K562 (cell line): Measurements from ENCODE around the gene FMO5. TPM values are rescaled to one million over a fixed set of nuclear protein-coding genes. Genes with fewer than 3 reads are reported as not detected.

Source experiments
- ATAC-seq: fragments of 200-7000 bp; cut with Tn5 transposase; 3 replicates; pipeline ENCODE4 v1.9.1; 2020; ENCODE audit warnings: moderate library complexity
- Bru-seq: library from RNA; stranded (reverse); fragments of 400-500 nt; gene quantifications from one replicate; lab custom pipeline; 2021; lab: Mats Ljungman, UMichigan
- BruChase-seq, 2 experiments: library from RNA; stranded (reverse); fragments of 400-500 nt; gene quantifications; one replicate each; lab custom pipeline; 2021; lab: Mats Ljungman, UMichigan
- BruUV-seq: library from RNA; stranded (reverse); fragments of 400-500 nt; replicated peaks from 2 replicates; lab custom pipeline; 2021; lab: Mats Ljungman, UMichigan
- CTCF ChIA-PET: fragments of 300-600 bp; formaldehyde crosslinking; extraction: SDS; loops from one replicate; lab custom pipeline; 2021; ENCODE audit warnings: low intra/inter-chr PET ratio; lab: Yijun Ruan, JAX
- POLR2A ChIA-PET: fragments of 300-600, 350-650 bp; sonication (Branson Sonifier 250); formaldehyde crosslinking; extraction: SDS; loops from one replicate; lab custom pipeline; 2021; ENCODE audit warnings: antibody characterized with exemption, inconsistent platforms; lab: Yijun Ruan, JAX
- DNase-seq, 4 experiments: peaks; one replicate each; pipeline versions ENCODE4 v3.0.0 to v3.0.0-alpha.2; 2011 to 2018; ENCODE audit warnings: low spot score in 3 of 4, mixed read lengths in 3 of 4; ENCODE audit errors: extremely low read depth in 1 of 4
- FAIRE-seq: peaks from 2 replicates; lab custom pipeline; 2011; peaks lifted over from hg19 to GRCh38; lab: Jason Lieb, UNC
- H2AFZ ChIP-seq: 2 replicates; pipeline ENCODE4 v1.6.0; 2011; ENCODE audit warnings: low read depth, low read length, control low read depth, inconsistent platforms
- H3K27ac ChIP-seq: fragments of 200-600 bp; 3 replicates; pipeline ENCODE4 v1.8.0; 2011; ENCODE audit warnings: low read depth, mild to moderate bottlenecking, control low read depth, inconsistent platforms, low read length, moderate library complexity, mixed read lengths; ENCODE audit errors: extremely low read depth
- H3K27me3 ChIP-seq, 2 experiments: fragments of 300-600 bp in 1 of 2; 2 replicates in 1 of 2; 3 replicates in 1 of 2; pipeline versions ENCODE4 v1.6.0 to v1.8.0; 2011; ENCODE audit warnings: inconsistent platforms in 2 of 2, low read length in 2 of 2, mild to moderate bottlenecking in 1 of 2, mixed read lengths in 1 of 2, moderate library complexity in 1 of 2; ENCODE audit not compliant: control insufficient read depth in 2 of 2, insufficient read depth in 2 of 2
- H3K36me3 ChIP-seq: fragments of 300-600 bp; 3 replicates; pipeline ENCODE4 v1.8.0; 2011; ENCODE audit warnings: mild to moderate bottlenecking, low read length, inconsistent platforms; ENCODE audit not compliant: control insufficient read depth, insufficient read depth
- H3K4me1 ChIP-seq, 2 experiments: fragments of 200-600 bp in 1 of 2; replicated peaks in 1 of 2; 2 replicates in 1 of 2; 3 replicates in 1 of 2; pipeline versions ENCODE4 v1.5.1 to v1.8.0; 2011; ENCODE audit warnings: inconsistent platforms in 2 of 2, low read length in 2 of 2, mild to moderate bottlenecking in 1 of 2, mixed read lengths in 1 of 2, moderate library complexity in 1 of 2; ENCODE audit not compliant: control insufficient read depth in 2 of 2, insufficient read depth in 2 of 2
- H3K4me2 ChIP-seq: 2 replicates; pipeline ENCODE4 v1.6.1; 2011; ENCODE audit warnings: low read length, control low read depth, inconsistent platforms, mixed read lengths; ENCODE audit not compliant: insufficient read depth
- H3K4me3 ChIP-seq: fragments of 200-600 bp; sonication (generic), shearing (Covaris generic); 2 replicates; pipeline ENCODE4 v1.5.1; 2016; ENCODE audit warnings: control low read depth, inconsistent platforms
- H3K79me2 ChIP-seq: fragments of 200-600 bp; 3 replicates; pipeline ENCODE4 v1.8.0; 2011; ENCODE audit warnings: low read length, inconsistent platforms; ENCODE audit not compliant: control insufficient read depth, insufficient read depth
- H3K9ac ChIP-seq, 2 experiments: 2 replicates each; pipeline versions ENCODE4 v1.6.0 to v1.6.1; 2011; ENCODE audit warnings: low read depth in 2 of 2, low read length in 2 of 2, control low read depth in 1 of 2, inconsistent platforms in 1 of 2, mild to moderate bottlenecking in 1 of 2, mixed read lengths in 1 of 2; ENCODE audit not compliant: insufficient read depth in 1 of 2
- H3K9me1 ChIP-seq: one replicate; pipeline ENCODE4 v1.6.0; 2011; ENCODE audit warnings: inconsistent platforms, mild to moderate bottlenecking, low read length, moderate library complexity; ENCODE audit not compliant: control insufficient read depth, insufficient read depth
- H3K9me3 ChIP-seq: replicated peaks from 2 replicates; pipeline ENCODE4 v1.5.1; 2011; ENCODE audit warnings: low read depth, low read length, inconsistent platforms; ENCODE audit not compliant: control insufficient read depth, insufficient read depth
- H4K20me1 ChIP-seq: replicated peaks from 2 replicates; pipeline ENCODE4 v1.6.1; 2011; ENCODE audit warnings: low read length, inconsistent platforms, mixed read lengths; ENCODE audit not compliant: control insufficient read depth, insufficient read depth
- BCL6 ChIP-seq: fragments of 250-450 bp; sonication (Bioruptor Pico); IDR thresholded peaks from 2 replicates; pipeline ENCODE4 v1.4.0; 2020
- CTCF ChIP-seq, 3 experiments: IDR thresholded peaks in 2 of 3; conservative IDR thresholded peaks in 1 of 3; 2 replicates each; pipeline ENCODE4 v1.5.1; 2011 to 2012; ENCODE audit warnings: low read length in 3 of 3, mild to moderate bottlenecking in 3 of 3, control low read depth in 2 of 3, improper control_type of control experiment in 1 of 3, inconsistent platforms in 1 of 3, low read depth in 1 of 3, mixed read lengths in 1 of 3, moderate library complexity in 1 of 3; ENCODE audit not compliant: insufficient read depth in 2 of 3
- EGR1 ChIP-seq: fragments of 450-650 bp; conservative IDR thresholded peaks from 2 replicates; pipeline ENCODE4 v1.6.1; 2017; ENCODE audit warnings: mild to moderate bottlenecking
- ELF1 ChIP-seq: fragments of 200-800 bp; sonication (Bioruptor generic); IDR thresholded peaks from 2 replicates; pipeline ENCODE4 v1.6.1; 2016; ENCODE audit warnings: missing genetic modification characterization, missing compliant biosample characterization
- NRF1 ChIP-seq, 2 experiments: fragments of 450-650 bp; IDR thresholded peaks in 1 of 2; conservative IDR thresholded peaks in 1 of 2; 2 replicates each; pipeline ENCODE4 v1.6.1; 2014; ENCODE audit warnings: mild to moderate bottlenecking in 2 of 2
- POLR2G ChIP-seq: fragments of 200-400 bp; formaldehyde crosslinking; IDR thresholded peaks from 2 replicates; pipeline ENCODE4 v1.6.1; 2017; ENCODE audit warnings: low read depth, mild to moderate bottlenecking, antibody characterized with exemption, low read length, moderate library complexity
- RBM39 ChIP-seq: fragments of 200-400 bp; formaldehyde crosslinking; optimal IDR thresholded peaks from 2 replicates; pipeline ENCODE3; 2018; ENCODE audit warnings: low read depth, low read length
- ZBTB7A ChIP-seq: IDR thresholded peaks from 2 replicates; pipeline ENCODE4 v1.6.1; 2011; ENCODE audit warnings: low read depth, mild to moderate bottlenecking, low read length, moderate library complexity, borderline replicate concordance; ENCODE audit not compliant: control insufficient read depth
- ZFP91 ChIP-seq: sonication (generic); formaldehyde crosslinking; IDR thresholded peaks from 2 replicates; pipeline ENCODE4 v1.8.0; 2022; ENCODE audit warnings: mild to moderate bottlenecking, missing genetic modification reagents
- ZFX ChIP-seq: sonication (generic); formaldehyde crosslinking; IDR thresholded peaks from 2 replicates; pipeline ENCODE4 v1.8.0; 2022; ENCODE audit warnings: mild to moderate bottlenecking, missing genetic modification reagents, moderate library complexity
- WGBS: fragments of 100-300 bp; shearing (Covaris generic); methylation state at CpG from one replicate; pipeline ENCODE4 v1.1.6; 2016; ENCODE audit warnings: low coverage, mixed read lengths; ENCODE audit not compliant: insufficient coverage; ENCODE audit errors: missing lambda C conversion rate; 5-methylcytosine and 5-hydroxymethylcytosine counted together
- in situ Hi-C: fragments of 300-500 bp; cut with MboI; formaldehyde crosslinking; loops from 4 replicates; pipeline ENCODE4 v1.15.0; 2018; ENCODE audit warnings: inconsistent platforms, mixed read lengths
- intact Hi-C: fragments of 100-400 bp; cut with micrococcal nuclease; formaldehyde crosslinking; loops from 2 replicates; pipeline ENCODE4 v1.14.2; 2022
- long read RNA-seq, 3 experiments: library from polyadenylated mRNA in 2 of 3; library from RNA in 1 of 3; unstranded in 2 of 3; stranded (forward) in 1 of 3; transcript quantifications; one replicate each; pipeline ENCODE4 v2.0.0, GENCODE V29; 2019 to 2022
- polyA minus RNA-seq, 3 experiments: library from RNA; depleted of rRNA, polyadenylated mRNA; stranded (reverse); fragments of >200 nt; gene quantifications; 2 replicates each; pipeline ENCODE4 v1.2.3, GENCODE V29; 2011
- polyA plus RNA-seq, 8 experiments: library from polyadenylated mRNA; depleted of rRNA in 4 of 8; stranded (reverse) in 5 of 8; unstranded in 3 of 8; fragments of >200 nt; fragmentation: Nextera tagmentation in 2 of 8; fragmentation: Illumina TruSeq in 1 of 8; extraction: Ambion mirVana in 2 of 8; extraction: Trizol in 1 of 8; gene quantifications; 2 replicates each; pipeline versions ENCODE4 v1.2.1 to v1.2.3, GENCODE V29; 2011 to 2014; ENCODE audit warnings: inconsistent platforms in 1 of 8, missing spikeins in 1 of 8
- total RNA-seq, 7 experiments: library from RNA; depleted of rRNA in 6 of 7; stranded (reverse); fragments of >200 nt in 6 of 7; fragmentation: Illumina TruSeq in 2 of 7; extraction: Trizol in 2 of 7; gene quantifications; 2 replicates each; pipeline versions ENCODE4 v1.2.1 to v1.2.3, GENCODE V29; 2011 to 2021; ENCODE audit warnings: low replicate concordance in 1 of 7
- TF ChIP-seq, protein P1 (sequence below): fragments of 250-450 bp; sonication (Bioruptor Pico); IDR thresholded peaks from 2 replicates; pipeline ENCODE4 v1.4.0; 2020; ENCODE audit warnings: mild to moderate bottlenecking

Gene FMO5
- not detected in 2 replicates for total RNA-seq (2011; cell fraction: chromatin; rRNA removed; ENCODE audit: low replicate concordance)
- 0.17 TPM in 1 of 2 replicates, not detected in the other for total RNA-seq (2011; cell fraction: nucleolus; rRNA removed)
- 0.22 TPM in 1 of 2 replicates, not detected in the other for total RNA-seq (2011; cell fraction: nucleoplasm; rRNA removed)
- total RNA-seq (2014; rRNA removed) (0.08 TPM in 1 of 2 replicates, not detected in the other), total RNA-seq (2014; rRNA removed; fragmentation: Illumina TruSeq; extraction: Trizol) (0.22 and 0.51 TPM in 2 replicates), total RNA-seq (2015; rRNA removed; fragmentation: Illumina TruSeq; extraction: Trizol) (0.60 and 0.69 TPM in 2 replicates), total RNA-seq (2021) (0.22 and 0.25 TPM in 2 replicates), polyA plus RNA-seq (2011; rRNA removed) (0.11 and 0.13 TPM in 2 replicates), polyA plus RNA-seq (2014; fragmentation: Illumina TruSeq; extraction: Trizol) (0.29 and 0.40 TPM in 2 replicates), polyA plus RNA-seq (2014; fragmentation: Nextera tagmentation; extraction: Ambion mirVana) (under 1 TPM; 0.11 to 0.15 TPM), polyA plus RNA-seq (2014; rRNA removed) (0.04 and 0.16 TPM in 2 replicates), polyA minus RNA-seq (2011; rRNA and poly(A)+ RNA removed) (0.09 TPM in 1 of 2 replicates, not detected in the other), Bru-seq, nascent RNA (percentile 20 among the genes with signal in this experiment), BruChase-seq, experiment 1, labeled RNA remaining after a 2-hour chase (percentile 15 among the genes with signal in this experiment), BruChase-seq, experiment 2, labeled RNA remaining after a 6-hour chase (percentile 15 among the genes with signal in this experiment)
- polyA plus RNA-seq (2011; cell fraction: cytosol; rRNA removed) = not detected in 2 replicates
- polyA plus RNA-seq (2011; cell fraction: nucleus; rRNA removed) = 0.13 and 0.29 TPM in 2 replicates
- 0.52 and 0.57 TPM in 2 replicates for polyA plus RNA-seq (2012)
- not detected in 2 replicates for polyA minus RNA-seq (2011; cell fraction: cytosol; rRNA and poly(A)+ RNA removed)
- 0.11 and 0.27 TPM in 2 replicates for polyA minus RNA-seq (2011; cell fraction: nucleus; rRNA and poly(A)+ RNA removed)
- long read RNA-seq, experiment 1, partial matches to known transcripts = 0 of 3 reads
- long read RNA-seq, experiment 1, other reads (novel, unspliced or antisense) = 3 of 3 reads
- long read RNA-seq, experiment 2 = 0 reads
- long read RNA-seq, experiment 3, partial matches to known transcripts = 0 of 2 reads
- long read RNA-seq, experiment 3, other reads (novel, unspliced or antisense) = 2 of 2 reads

DNA sequence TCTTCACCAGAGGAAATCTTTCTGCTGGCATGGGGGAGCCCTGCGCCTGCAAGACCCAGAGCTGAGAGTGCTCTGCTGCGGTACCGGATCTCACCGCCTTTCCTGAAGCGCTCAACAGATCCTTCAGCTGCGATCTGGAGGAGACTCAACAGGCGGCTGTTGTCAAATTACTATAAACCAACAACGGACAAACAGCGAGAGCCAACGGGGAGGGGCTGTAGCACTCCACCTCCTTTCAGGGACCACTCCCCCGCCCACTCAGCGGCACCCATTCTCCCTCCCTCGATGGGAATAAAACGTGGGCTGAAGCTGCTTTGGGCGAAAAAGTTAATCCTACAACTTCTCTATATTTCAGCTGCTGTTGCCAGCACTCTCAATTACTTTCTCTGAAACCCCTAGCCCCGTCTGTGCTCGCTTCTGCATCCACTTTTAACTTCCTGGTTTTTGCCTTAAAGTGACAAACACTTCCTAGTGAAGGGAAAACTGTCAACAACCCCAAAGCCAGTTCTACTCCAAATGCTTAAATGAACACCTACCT, at the start of gene FMO5:
FMO5 (minus strand) TSS at position 147 of the 538 bp plus-strand sequence. CDS start 310 bp downstream, outside the sequence.
- intact Hi-C loops = no loop called here
- Histone ChIP-seq H3K27ac (peak within 1 kb of the TSS; percentile 16; the same call in 1 of the 3 replicates), H3K36me3 (no peaks in the 10 kb centered on the region), H3K9me1 (no peaks in the 10 kb centered on the region), H3K4me3 (peak within 1 kb of the TSS; percentile 40), H3K4me2 (peak within 1 kb of the TSS; percentile 76), H2AFZ (peak within 1 kb of the TSS; percentile 94), H3K4me1 (peaks cover 2 to 3% of the 10 kb centered on the region in 2 experiments; a peak in 1 of 5 replicates), H3K9ac (peak within 1 kb of the TSS; percentile 47 to 84), H3K27me3 (peaks cover 6 to 12% of the 10 kb centered on the region in 2 experiments; a peak in 2 of 5 replicates), H3K79me2 (no peaks in the 10 kb centered on the region), H4K20me1 (no peaks in the 10 kb centered on the region), H3K9me3 (no peaks in the 10 kb centered on the region)
- DNase-seq (peak; percentile 56 to 61 (median 59)), ATAC-seq (peak; percentile 97), FAIRE-seq (peak; percentile 52)
- BruUV-seq = no TSS peak
- CTCF ChIA-PET = no interaction called here
- WGBS = 0% methylated on average over 17 of the region's 17 CpGs
- in situ Hi-C loops = loop anchor here (5.0 kb wide), 1 partner anchor 53 kb away; the partner anchor contains the start of gene PRKAB2
- POLR2A ChIA-PET = interaction anchor here (1.1 to 2.0 kb wide), 3 partner anchors 17 to 141 kb away, joined by 3 to 9 read pairs (median 5); partner anchors contain the start of gene CHD1L
- TF ChIP-seq BCL6 (CRISPR knock-in tag) (no peak), EGR1 (peak; percentile 74), ZFX (no peak), NRF1 (conservative IDR thresholded peaks at IDR 0.05 in 1 of 2, IDR thresholded peaks at IDR 0.05 in 1 of 2) (peak in 1 of 2 experiments; percentile 37; a peak in 2 of 4 replicates), RBM39 (no peak), ZFP91 (CRISPR knock-in tag) (peak; percentile 80), POLR2G (no peak), ZBTB7A (peak; percentile 46; the same call in 1 of the 2 replicates), ELF1 (peak; percentile 64), CTCF (IDR thresholded peaks at IDR 0.05 in 2 of 3, conservative IDR thresholded peaks at IDR 0.05 in 1 of 3; ENCODE audit: insufficient read depth in 2 of 3, low read depth in 1 of 3, low read length in 3 of 3) (peak; percentile 10 to 23 (median 21); a peak in 3 of 6 replicates)
- TF ChIP-seq, protein P1, sequence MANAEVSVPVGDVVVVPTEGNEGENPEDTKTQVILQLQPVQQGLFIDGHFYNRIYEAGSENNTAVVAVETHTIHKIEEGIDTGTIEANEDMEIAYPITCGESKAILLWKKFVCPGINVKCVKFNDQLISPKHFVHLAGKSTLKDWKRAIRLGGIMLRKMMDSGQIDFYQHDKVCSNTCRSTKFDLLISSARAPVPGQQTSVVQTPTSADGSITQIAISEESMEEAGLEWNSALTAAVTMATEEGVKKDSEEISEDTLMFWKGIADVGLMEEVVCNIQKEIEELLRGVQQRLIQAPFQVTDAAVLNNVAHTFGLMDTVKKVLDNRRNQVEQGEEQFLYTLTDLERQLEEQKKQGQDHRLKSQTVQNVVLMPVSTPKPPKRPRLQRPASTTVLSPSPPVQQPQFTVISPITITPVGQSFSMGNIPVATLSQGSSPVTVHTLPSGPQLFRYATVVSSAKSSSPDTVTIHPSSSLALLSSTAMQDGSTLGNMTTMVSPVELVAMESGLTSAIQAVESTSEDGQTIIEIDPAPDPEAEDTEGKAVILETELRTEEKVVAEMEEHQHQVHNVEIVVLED = 0 out of 2 replicates have a peak, but pooled peaks have one; percentile 23
